HCT116 (cell line): ENCODE measurements around the gene RNF145. TPM values are rescaled to one million over a fixed set of nuclear protein-coding genes. Genes with fewer than 3 reads are reported as not detected.

Experiments
- ATAC-seq: fragments of 200-7000 bp; cut with Tn5 transposase; 2 replicates; pipeline ENCODE4 v1.9.1; 2020; ENCODE audit warnings: mild to moderate bottlenecking, moderate library complexity
- BruUV-seq: library from RNA; stranded (reverse); fragments of 400-500 nt; replicated peaks from 2 replicates; lab custom pipeline; 2021; lab: Mats Ljungman, UMichigan
- CTCF ChIA-PET: fragments of 300-600 bp; sonication (Branson Sonifier 250); formaldehyde crosslinking; loops from one replicate; lab custom pipeline; 2021; ENCODE audit warnings: antibody characterized with exemption; lab: Charles Lee
- POLR2A ChIA-PET: fragments of 300-600, 350-600 bp; sonication (Branson Sonifier 250); formaldehyde crosslinking; loops from one replicate; lab custom pipeline; 2021; ENCODE audit warnings: antibody characterized with exemption; lab: Charles Lee
- RAD21 ChIA-PET, 2 experiments: fragments of 300-600 bp; sonication (Branson Sonifier 250); formaldehyde crosslinking; loops; one replicate each; lab custom pipeline; 2023; ENCODE audit warnings: low total read pairs in 2 of 2; ENCODE audit not compliant: uncharacterized antibody in 2 of 2, unreplicated experiment in 2 of 2, low non-redundant PET in 1 of 2; lab: Charles Lee
- DNase-seq: peaks from one replicate; pipeline ENCODE4 v3.0.0-alpha.2; 2010; ENCODE audit warnings: low read depth, low spot score
- H2AFZ ChIP-seq: fragments of 200-600 bp; shearing (Covaris generic), sonication (generic); 2 replicates; pipeline ENCODE4 v1.6.1; 2017; ENCODE audit warnings: low read depth, mixed run types, mixed read lengths, antibody characterized with exemption, low read length; ENCODE audit not compliant: poor library complexity, severe bottlenecking
- H3K27ac ChIP-seq: 2 replicates; pipeline ENCODE4 v1.5.1; 2012; ENCODE audit warnings: low read depth, low read length
- H3K27me3 ChIP-seq: fragments of 200-600 bp; sonication (generic); 2 replicates; pipeline ENCODE4 v1.6.1; 2016; ENCODE audit warnings: mixed run types, low read length, mixed read lengths; ENCODE audit not compliant: insufficient read depth
- H3K36me3 ChIP-seq, 2 experiments: fragments of 200-500 bp in 1 of 2; fragments of 200-600 bp in 1 of 2; sonication (Bioruptor generic) in 1 of 2; sonication (generic) in 1 of 2; 2 replicates each; pipeline versions ENCODE4 v1.5.1 to v1.6.1; 2014 to 2016; ENCODE audit warnings: low read length in 2 of 2, inconsistent platforms in 1 of 2, mixed read lengths in 1 of 2, mixed run types in 1 of 2; ENCODE audit not compliant: insufficient read depth in 2 of 2, control insufficient read depth in 1 of 2
- H3K4me1 ChIP-seq, 2 experiments: fragments of 200-600 bp in 1 of 2; sonication (generic) in 1 of 2; 2 replicates each; pipeline versions ENCODE4 v1.5.1 to v1.6.1; 2012 to 2017; ENCODE audit warnings: low read length in 2 of 2, inconsistent platforms in 1 of 2, mild to moderate bottlenecking in 1 of 2, mixed read lengths in 1 of 2, mixed run types in 1 of 2, moderate library complexity in 1 of 2; ENCODE audit not compliant: insufficient read depth in 2 of 2, control insufficient read depth in 1 of 2
- H3K4me2 ChIP-seq: fragments of 200-600 bp; sonication (generic); 2 replicates; pipeline ENCODE4 v1.6.1; 2017; ENCODE audit warnings: mixed run types, low read length, mixed read lengths
- H3K4me3 ChIP-seq, 2 experiments: fragments of 200-600 bp in 1 of 2; sonication (generic) in 1 of 2; replicated peaks in 1 of 2; 2 replicates each; pipeline ENCODE4 v1.5.1; 2011 to 2016; ENCODE audit warnings: low read length in 2 of 2, control low read depth in 1 of 2, low read depth in 1 of 2, mild to moderate bottlenecking in 1 of 2, mixed read lengths in 1 of 2, mixed run types in 1 of 2
- H3K79me2 ChIP-seq: fragments of 200-600 bp; sonication (generic); 2 replicates; pipeline ENCODE4 v1.6.1; 2017; ENCODE audit warnings: mild to moderate bottlenecking, mixed run types, low read length, moderate library complexity, mixed read lengths; ENCODE audit not compliant: insufficient read depth
- H3K9ac ChIP-seq: fragments of 200-600 bp; sonication (generic); 2 replicates; pipeline ENCODE4 v1.6.1; 2016; ENCODE audit warnings: low read length, mixed read lengths
- H3K9me2 ChIP-seq: fragments of 200-600 bp; sonication (generic), shearing (Covaris generic); 2 replicates; pipeline ENCODE4 v1.6.1; 2017; ENCODE audit warnings: mixed run types, mild to moderate bottlenecking, moderate library complexity; ENCODE audit not compliant: insufficient read depth
- H3K9me3 ChIP-seq, 2 experiments: fragments of 200-500 bp in 1 of 2; fragments of 200-600 bp in 1 of 2; sonication (Bioruptor generic) in 1 of 2; sonication (generic) in 1 of 2; 2 replicates each; pipeline ENCODE4 v1.6.1; 2014 to 2017; ENCODE audit warnings: low read length in 2 of 2, mixed read lengths in 2 of 2, inconsistent platforms in 1 of 2, low read depth in 1 of 2, mild to moderate bottlenecking in 1 of 2, mixed run types in 1 of 2, moderate library complexity in 1 of 2; ENCODE audit not compliant: control insufficient read depth in 1 of 2, insufficient read depth in 1 of 2
- H4K20me1 ChIP-seq: fragments of 200-600 bp; sonication (generic), shearing (Covaris generic); 2 replicates; pipeline ENCODE4 v1.6.1; 2017; ENCODE audit warnings: mixed run types, mild to moderate bottlenecking, moderate library complexity; ENCODE audit not compliant: insufficient read depth
- RAD21 ChIP-seq: IDR thresholded peaks from 2 replicates; pipeline ENCODE4 v1.6.1; 2012; ENCODE audit warnings: low read depth, mild to moderate bottlenecking
- SIN3A ChIP-seq: IDR thresholded peaks from 2 replicates; pipeline ENCODE4 v1.6.1; 2012; ENCODE audit warnings: low read depth
- ZNF274 ChIP-seq: fragments of 200-500 bp; sonication (Bioruptor generic); IDR thresholded peaks from 2 replicates; pipeline ENCODE4 v1.6.1; 2014; ENCODE audit warnings: mild to moderate bottlenecking, low read depth, low read length, inconsistent platforms
- intact Hi-C: fragments of 100-400 bp; cut with micrococcal nuclease; formaldehyde crosslinking; loops from 2 replicates; pipeline ENCODE4 v1.10.0; 2022
- total RNA-seq: library from RNA; stranded (reverse); gene quantifications from one replicate; pipeline ENCODE4 v1.2.1, GENCODE V29; 2021; ENCODE audit not compliant: unreplicated experiment
- TF ChIP-seq, protein P1 (sequence below): IDR thresholded peaks from 2 replicates; pipeline ENCODE4 v1.6.1; 2012
- TF ChIP-seq, protein P2 (sequence below), 3 experiments: fragments of 200-600 bp in 1 of 3; sonication (generic) in 1 of 3; IDR thresholded peaks in 2 of 3; conservative IDR thresholded peaks in 1 of 3; 2 replicates each; pipeline ENCODE4 v1.5.1; 2012 to 2017; ENCODE audit warnings: low read depth in 2 of 3, low read length in 2 of 3, antibody characterized with exemption in 1 of 3, borderline replicate concordance in 1 of 3, control low read depth in 1 of 3, mild to moderate bottlenecking in 1 of 3, mixed read lengths in 1 of 3, mixed run types in 1 of 3, moderate library complexity in 1 of 3; ENCODE audit not compliant: insufficient read depth in 1 of 3
- TF ChIP-seq, protein P3 (sequence below): IDR thresholded peaks from 2 replicates; pipeline ENCODE4 v1.6.1; 2012; ENCODE audit warnings: low read depth

The RNF145 gene
- total RNA-seq, 1 experiment from 2014 or later: 60.6 TPM

DNA sequence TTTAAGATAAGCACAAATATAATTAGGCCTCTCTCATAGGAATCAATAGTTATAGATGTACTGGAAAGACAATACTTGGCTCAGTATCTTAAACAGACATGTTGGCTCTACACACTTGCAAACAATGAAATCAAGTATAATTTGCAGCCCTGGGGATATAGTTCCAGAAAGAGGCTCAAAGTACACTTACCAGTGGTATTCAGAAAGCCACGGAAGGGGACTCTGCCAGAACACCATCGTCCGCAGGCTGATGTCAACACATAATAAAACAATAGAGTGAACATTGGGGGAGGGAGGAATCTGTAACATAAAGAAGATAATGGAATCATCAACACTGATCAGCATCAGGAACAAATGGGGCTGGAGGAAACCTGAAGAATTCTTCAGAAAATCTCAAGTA, 78.5 kb downstream of the RNF145 start:
- Histone ChIP-seq H3K4me2 (no peak overlapping the region), H3K9me3 (no peaks in the 10 kb centered on the region), H3K27me3 (peaks cover 56% of the 10 kb centered on the region), H3K79me2 (no peaks in the 10 kb centered on the region), H3K4me1 (no peaks in the 10 kb centered on the region), H3K27ac (no peak overlapping the region), H3K4me3 (no peak overlapping the region), H3K36me3 (no peaks in the 10 kb centered on the region), H3K9me2 (no peaks in the 10 kb centered on the region), H4K20me1 (no peaks in the 10 kb centered on the region), H3K9ac (no peak overlapping the region), H2AFZ (no peak overlapping the region)
- ChIA-PET RAD21 (no interaction called here), CTCF (no interaction called here), POLR2A (no interaction called here)
- no TSS peak for BruUV-seq
- DNase-seq (no peak), ATAC-seq (no peak)
- intact Hi-C loops: loop anchor here (5.0 to 10.0 kb wide), 3 partner anchors 1366 to 1984 kb away; a partner anchor contains a TSS
- TF ChIP-seq, protein P1, sequence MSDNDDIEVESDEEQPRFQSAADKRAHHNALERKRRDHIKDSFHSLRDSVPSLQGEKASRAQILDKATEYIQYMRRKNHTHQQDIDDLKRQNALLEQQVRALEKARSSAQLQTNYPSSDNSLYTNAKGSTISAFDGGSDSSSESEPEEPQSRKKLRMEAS: no peak
- TF ChIP-seq RAD21: no peak
- no peak for TF ChIP-seq SIN3A
- TF ChIP-seq ZNF274: no peak
- TF ChIP-seq, protein P2, sequence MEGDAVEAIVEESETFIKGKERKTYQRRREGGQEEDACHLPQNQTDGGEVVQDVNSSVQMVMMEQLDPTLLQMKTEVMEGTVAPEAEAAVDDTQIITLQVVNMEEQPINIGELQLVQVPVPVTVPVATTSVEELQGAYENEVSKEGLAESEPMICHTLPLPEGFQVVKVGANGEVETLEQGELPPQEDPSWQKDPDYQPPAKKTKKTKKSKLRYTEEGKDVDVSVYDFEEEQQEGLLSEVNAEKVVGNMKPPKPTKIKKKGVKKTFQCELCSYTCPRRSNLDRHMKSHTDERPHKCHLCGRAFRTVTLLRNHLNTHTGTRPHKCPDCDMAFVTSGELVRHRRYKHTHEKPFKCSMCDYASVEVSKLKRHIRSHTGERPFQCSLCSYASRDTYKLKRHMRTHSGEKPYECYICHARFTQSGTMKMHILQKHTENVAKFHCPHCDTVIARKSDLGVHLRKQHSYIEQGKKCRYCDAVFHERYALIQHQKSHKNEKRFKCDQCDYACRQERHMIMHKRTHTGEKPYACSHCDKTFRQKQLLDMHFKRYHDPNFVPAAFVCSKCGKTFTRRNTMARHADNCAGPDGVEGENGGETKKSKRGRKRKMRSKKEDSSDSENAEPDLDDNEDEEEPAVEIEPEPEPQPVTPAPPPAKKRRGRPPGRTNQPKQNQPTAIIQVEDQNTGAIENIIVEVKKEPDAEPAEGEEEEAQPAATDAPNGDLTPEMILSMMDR (IDR thresholded peaks at IDR 0.05 in 2 of 3, conservative IDR thresholded peaks at IDR 0.05 in 1 of 3; ENCODE audit: borderline replicate concordance in 1 of 3, insufficient read depth in 1 of 3, low read depth in 2 of 3, low read length in 2 of 3): no peak
- TF ChIP-seq, protein P3, sequence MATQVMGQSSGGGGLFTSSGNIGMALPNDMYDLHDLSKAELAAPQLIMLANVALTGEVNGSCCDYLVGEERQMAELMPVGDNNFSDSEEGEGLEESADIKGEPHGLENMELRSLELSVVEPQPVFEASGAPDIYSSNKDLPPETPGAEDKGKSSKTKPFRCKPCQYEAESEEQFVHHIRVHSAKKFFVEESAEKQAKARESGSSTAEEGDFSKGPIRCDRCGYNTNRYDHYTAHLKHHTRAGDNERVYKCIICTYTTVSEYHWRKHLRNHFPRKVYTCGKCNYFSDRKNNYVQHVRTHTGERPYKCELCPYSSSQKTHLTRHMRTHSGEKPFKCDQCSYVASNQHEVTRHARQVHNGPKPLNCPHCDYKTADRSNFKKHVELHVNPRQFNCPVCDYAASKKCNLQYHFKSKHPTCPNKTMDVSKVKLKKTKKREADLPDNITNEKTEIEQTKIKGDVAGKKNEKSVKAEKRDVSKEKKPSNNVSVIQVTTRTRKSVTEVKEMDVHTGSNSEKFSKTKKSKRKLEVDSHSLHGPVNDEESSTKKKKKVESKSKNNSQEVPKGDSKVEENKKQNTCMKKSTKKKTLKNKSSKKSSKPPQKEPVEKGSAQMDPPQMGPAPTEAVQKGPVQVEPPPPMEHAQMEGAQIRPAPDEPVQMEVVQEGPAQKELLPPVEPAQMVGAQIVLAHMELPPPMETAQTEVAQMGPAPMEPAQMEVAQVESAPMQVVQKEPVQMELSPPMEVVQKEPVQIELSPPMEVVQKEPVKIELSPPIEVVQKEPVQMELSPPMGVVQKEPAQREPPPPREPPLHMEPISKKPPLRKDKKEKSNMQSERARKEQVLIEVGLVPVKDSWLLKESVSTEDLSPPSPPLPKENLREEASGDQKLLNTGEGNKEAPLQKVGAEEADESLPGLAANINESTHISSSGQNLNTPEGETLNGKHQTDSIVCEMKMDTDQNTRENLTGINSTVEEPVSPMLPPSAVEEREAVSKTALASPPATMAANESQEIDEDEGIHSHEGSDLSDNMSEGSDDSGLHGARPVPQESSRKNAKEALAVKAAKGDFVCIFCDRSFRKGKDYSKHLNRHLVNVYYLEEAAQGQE: no peak
